Upper lobe of left lung (tissue), 6 donors: ENCODE data around the gene ARHGEF1. TPM values are rescaled to one million over a fixed set of nuclear protein-coding genes. Genes with fewer than 3 reads are reported as not detected.

Experiments used
- ATAC-seq, 2 donors: fragments of 200-7000 bp; cut with Tn5 transposase; one replicate each; pipeline ENCODE4 v1.9.1; 2022; ENCODE audit warnings: mild to moderate bottlenecking in 2 of 2, moderate library complexity in 2 of 2; ENCODE audit not compliant: low FRiP score in 2 of 2
- DNase-seq, 2 donors: peaks; one replicate each; pipeline ENCODE4 v3.0.0-alpha.2; 2019 to 2020
- H3K27ac ChIP-seq, 4 donors: fragments of 200-600 bp; sonication (generic); one replicate each; pipeline ENCODE4 v1.5.1; 2016 to 2019
- H3K27me3 ChIP-seq, 4 donors: fragments of 200-600 bp; sonication (generic); one replicate each; pipeline ENCODE4 v1.5.1; 2017 to 2019
- H3K36me3 ChIP-seq, 4 donors: fragments of 200-600 bp; sonication (generic); one replicate each; pipeline ENCODE4 v1.5.1; 2016 to 2019
- H3K4me1 ChIP-seq, 4 donors: fragments of 200-600 bp; sonication (generic); one replicate each; pipeline ENCODE4 v1.5.1; 2018 to 2019
- H3K4me3 ChIP-seq, 4 donors: fragments of 200-600 bp; sonication (generic); one replicate each; pipeline ENCODE4 v1.5.1; 2017 to 2019; ENCODE audit warnings: mild to moderate bottlenecking in 2 of 4, moderate library complexity in 1 of 4
- H3K9me3 ChIP-seq, 4 donors: fragments of 200-600 bp; sonication (generic); one replicate each; pipeline ENCODE4 v1.5.1; 2018 to 2019
- EP300 ChIP-seq, 4 donors: sonication (generic); formaldehyde crosslinking; IDR thresholded peaks; one replicate each; pipeline ENCODE4 v1.5.1; 2017; ENCODE audit warnings: antibody characterized with exemption in 4 of 4, control low read depth in 2 of 4
- POLR2A ChIP-seq, 4 donors: fragments of 450-650 bp; IDR thresholded peaks; one replicate each; pipeline ENCODE4 v1.5.1; 2016 to 2017; ENCODE audit warnings: antibody characterized with exemption in 4 of 4, mild to moderate bottlenecking in 2 of 4
- POLR2AphosphoS5 ChIP-seq, 2 donors: sonication (generic); formaldehyde crosslinking; IDR thresholded peaks; one replicate each; pipeline ENCODE4 v1.5.1; 2017; ENCODE audit warnings: antibody characterized with exemption in 2 of 2
- WGBS, 2 donors: methylation state at CpG; one replicate each; pipeline ENCODE4 v1.1.5; 2017 to 2018; 5-methylcytosine and 5-hydroxymethylcytosine counted together
- total RNA-seq, 6 donors: library from RNA; depleted of rRNA in 4 of 6; stranded (reverse); fragments of >200 nt in 4 of 6; gene quantifications; one replicate each; pipeline versions ENCODE4 v1.1.0 to v1.2.1, GENCODE V29; 2016 to 2021
- TF ChIP-seq, protein P1 (sequence below), 6 experiments: fragments of 450-650 bp in 4 of 6; fragments of 200-600 bp in 2 of 6; sonication (generic) in 2 of 6; IDR thresholded peaks; one replicate each; pipeline ENCODE4 v1.5.1; 2016 to 2019; ENCODE audit warnings: antibody characterized with exemption in 6 of 6
- donor health status: DM: no; HTN: no; CAD: no; lungs with moderate emphysema.
- donor health status: DM: no; HTN: yes; CAD: no; lungs with severe emphysema.

The ARHGEF1 gene
- total RNA-seq, 6 donors from 2014 or later: 115 to 731 (median 233) TPM

DNA sequence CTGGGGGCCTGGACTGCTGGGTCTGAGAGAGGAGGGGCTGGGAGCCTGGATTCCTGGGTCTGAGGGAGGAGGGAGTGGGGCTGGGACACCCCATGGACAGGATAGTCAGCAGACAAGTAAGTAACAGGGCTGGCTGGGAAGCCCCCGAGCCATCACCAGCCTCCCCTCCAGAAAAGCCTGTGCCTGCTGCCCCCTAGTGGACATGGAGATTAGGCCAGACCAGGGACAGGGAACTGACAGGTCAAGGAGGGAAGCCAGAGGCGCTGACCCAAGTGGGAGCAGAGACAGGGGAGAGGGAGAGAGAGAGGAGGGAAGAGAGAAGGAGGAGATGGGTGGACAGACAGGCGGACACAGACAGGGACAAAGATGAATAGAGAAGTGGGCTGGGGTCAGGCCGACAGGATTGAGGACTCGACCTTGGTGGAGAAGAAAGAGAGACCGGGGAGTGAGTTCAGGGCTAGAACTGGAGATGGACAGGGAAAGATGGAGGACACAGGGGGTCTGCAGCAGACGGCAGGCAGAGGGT lies 51.9 kb downstream of the ARHGEF1 start:
- TF ChIP-seq EP300 (IDR thresholded peaks at IDR 0.05): no peak
- TF ChIP-seq, protein P1, sequence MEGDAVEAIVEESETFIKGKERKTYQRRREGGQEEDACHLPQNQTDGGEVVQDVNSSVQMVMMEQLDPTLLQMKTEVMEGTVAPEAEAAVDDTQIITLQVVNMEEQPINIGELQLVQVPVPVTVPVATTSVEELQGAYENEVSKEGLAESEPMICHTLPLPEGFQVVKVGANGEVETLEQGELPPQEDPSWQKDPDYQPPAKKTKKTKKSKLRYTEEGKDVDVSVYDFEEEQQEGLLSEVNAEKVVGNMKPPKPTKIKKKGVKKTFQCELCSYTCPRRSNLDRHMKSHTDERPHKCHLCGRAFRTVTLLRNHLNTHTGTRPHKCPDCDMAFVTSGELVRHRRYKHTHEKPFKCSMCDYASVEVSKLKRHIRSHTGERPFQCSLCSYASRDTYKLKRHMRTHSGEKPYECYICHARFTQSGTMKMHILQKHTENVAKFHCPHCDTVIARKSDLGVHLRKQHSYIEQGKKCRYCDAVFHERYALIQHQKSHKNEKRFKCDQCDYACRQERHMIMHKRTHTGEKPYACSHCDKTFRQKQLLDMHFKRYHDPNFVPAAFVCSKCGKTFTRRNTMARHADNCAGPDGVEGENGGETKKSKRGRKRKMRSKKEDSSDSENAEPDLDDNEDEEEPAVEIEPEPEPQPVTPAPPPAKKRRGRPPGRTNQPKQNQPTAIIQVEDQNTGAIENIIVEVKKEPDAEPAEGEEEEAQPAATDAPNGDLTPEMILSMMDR (IDR thresholded peaks at IDR 0.05): peak; percentile 80 to 83 (median 82)
- WGBS, 2 donors: 19 to 30% methylated on average over 7 of the region's 7 CpGs
- no peak overlapping the region for H3K27ac ChIP-seq
- no peaks in the 10 kb centered on the region for H3K36me3 ChIP-seq
- ATAC-seq: peak; percentile 67 to 80
- H3K9me3 ChIP-seq: no peaks in the 10 kb centered on the region
- peaks cover 0 to 27% (median 6%) of the 10 kb centered on the region in 4 donors for H3K27me3 ChIP-seq
- H3K4me3 ChIP-seq: no peak overlapping the region
- peak in 1 of 2 donors; percentile 66 for DNase-seq
- H3K4me1 ChIP-seq: peaks cover 2 to 14% (median 3%) of the 10 kb centered on the region in 4 donors

GRCh38 chr19:41935760-41936415 lies 52.9 kb downstream of the ARHGEF1 start:
- H3K36me3 ChIP-seq: no peaks in the 10 kb centered on the region
- H3K9me3 ChIP-seq: no peaks in the 10 kb centered on the region
- ATAC-seq (peak in 1 of 2 donors; percentile 17), DNase-seq (peak in 1 of 2 donors; percentile 69)
- peaks cover 6 to 24% (median 13%) of the 10 kb centered on the region in 4 donors for H3K4me1 ChIP-seq
- no peak overlapping the region for H3K27ac ChIP-seq
- 24 to 32% methylated on average over 18 to 26 of the region's 26 CpGs for WGBS, 2 donors
- H3K27me3 ChIP-seq: peaks cover 0 to 30% (median 12%) of the 10 kb centered on the region in 4 donors
- no peak overlapping the region for H3K4me3 ChIP-seq
- TF ChIP-seq POLR2A (IDR thresholded peaks at IDR 0.05) (no peak), EP300 (IDR thresholded peaks at IDR 0.05) (no peak), POLR2AphosphoS5 (IDR thresholded peaks at IDR 0.05) (no peak)
- TF ChIP-seq, protein P1 (IDR thresholded peaks at IDR 0.05): no peak

DNA sequence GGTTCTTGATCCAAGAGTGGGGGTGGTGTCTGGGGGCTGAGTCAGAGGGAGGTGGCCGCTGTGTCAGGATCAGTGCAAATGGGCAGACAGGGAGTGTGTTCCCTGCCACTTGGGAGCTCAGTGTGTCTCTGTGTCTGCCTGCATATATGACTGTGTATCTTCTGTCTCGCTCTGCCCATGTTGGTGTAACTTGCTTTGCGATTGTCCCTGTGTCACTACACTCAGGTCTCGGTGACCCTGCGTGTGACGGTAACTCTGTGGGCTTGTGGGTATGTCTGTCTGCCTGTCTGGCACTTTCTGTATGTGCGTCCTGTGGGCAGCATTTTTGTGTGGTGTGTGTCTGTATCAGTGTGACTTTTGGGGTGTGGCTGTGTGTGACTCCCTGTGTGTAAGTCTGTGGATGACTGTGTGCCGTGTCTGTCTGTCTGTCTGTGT lies 53.4 kb downstream of the ARHGEF1 start:
- 68 to 89% methylated on average over 8 of the region's 8 CpGs for WGBS, 2 donors
- peaks cover 0 to 28% (median 13%) of the 10 kb centered on the region in 4 donors for H3K27me3 ChIP-seq
- no peak for DNase-seq

GRCh38 chr19:41936961-41937360 lies 54.0 kb downstream of the ARHGEF1 start:
- Histone ChIP-seq H3K36me3 (no peaks in the 10 kb centered on the region), H3K4me1 (peaks cover 6 to 27% (median 16%) of the 10 kb centered on the region in 4 donors), H3K27ac (no peak overlapping the region), H3K9me3 (no peaks in the 10 kb centered on the region), H3K27me3 (peaks cover 0 to 26% (median 13%) of the 10 kb centered on the region in 4 donors), H3K4me3 (no peak overlapping the region)
- WGBS, 2 donors: 70 to 76% methylated on average over 12 to 15 of the region's 15 CpGs
- ATAC-seq (peak in 1 of 2 donors; percentile 27), DNase-seq (peak in 1 of 2 donors; percentile 67)
- TF ChIP-seq POLR2AphosphoS5 (IDR thresholded peaks at IDR 0.05) (no peak), EP300 (IDR thresholded peaks at IDR 0.05) (no peak), POLR2A (IDR thresholded peaks at IDR 0.05) (no peak)
- TF ChIP-seq, protein P1 (IDR thresholded peaks at IDR 0.05): no peak

More for the DNA sequence above, 53.4 kb downstream of the ARHGEF1 start:
- H3K27ac ChIP-seq: no peak overlapping the region
- no peaks in the 10 kb centered on the region for H3K36me3 ChIP-seq
- H3K4me3 ChIP-seq: no peak overlapping the region
- H3K9me3 ChIP-seq: no peaks in the 10 kb centered on the region
- H3K4me1 ChIP-seq: peaks cover 6 to 27% (median 16%) of the 10 kb centered on the region in 4 donors
- TF ChIP-seq POLR2A (IDR thresholded peaks at IDR 0.05) (no peak), EP300 (IDR thresholded peaks at IDR 0.05) (no peak), POLR2AphosphoS5 (IDR thresholded peaks at IDR 0.05) (no peak)
- TF ChIP-seq, protein P1 (IDR thresholded peaks at IDR 0.05): no peak
- peak in 1 of 2 donors; percentile 38 for ATAC-seq
